ENCODE results near the gene HSPA4L. TPM values are rescaled to one million over a fixed set of nuclear protein-coding genes. Genes with fewer than 3 reads are reported as not detected.

The HSPA4L gene
- total RNA-seq, 1 experiment from 2014 or later: 18.6 TPM

DNA sequence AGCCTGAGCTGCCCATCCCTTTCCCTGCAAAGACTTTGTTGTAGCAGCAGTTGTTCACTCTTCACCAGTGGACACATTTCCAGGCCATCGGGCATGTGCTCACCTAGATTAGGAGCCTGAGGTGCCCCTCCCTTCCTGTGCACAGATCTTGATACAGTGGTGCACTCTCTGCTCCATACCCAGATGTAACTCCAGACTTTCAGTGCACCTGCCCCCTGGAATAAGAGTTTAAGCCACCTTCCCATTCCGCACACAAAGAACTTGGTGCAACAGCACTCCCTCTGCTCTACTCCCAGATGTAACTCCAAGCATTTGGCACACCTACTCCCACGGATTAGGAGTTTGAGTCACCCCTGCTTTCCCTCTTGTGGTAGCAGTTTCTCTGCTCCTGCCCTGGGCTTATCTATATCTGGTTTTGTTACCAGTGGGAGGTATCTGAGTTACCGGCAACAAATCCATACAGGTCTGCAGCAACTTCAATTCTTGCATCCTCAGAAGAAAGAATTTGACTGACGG lies 62.5 kb downstream of the HSPA4L start:
- no peak for ATAC-seq

More for the DNA sequence above, 62.5 kb downstream of the HSPA4L start:
- TF ChIP-seq EZH2 (IDR thresholded peaks at IDR 0.05) (no peak), POLR2AphosphoS5 (IDR thresholded peaks at IDR 0.05; ENCODE audit: low read depth, low read length) (no peak), REST (IDR thresholded peaks at IDR 0.05; ENCODE audit: low read depth) (no peak), SP1 (IDR thresholded peaks at IDR 0.05; ENCODE audit: low read depth) (no peak), SIN3A (IDR thresholded peaks at IDR 0.05; ENCODE audit: low read depth) (no peak), TCF7L2 (IDR thresholded peaks at IDR 0.05; ENCODE audit: borderline replicate concordance, extremely low read depth, insufficient read depth, insufficient read length) (no peak), YY1 (IDR thresholded peaks at IDR 0.05; ENCODE audit: extremely low read depth, insufficient replicate concordance, low read depth, low read length) (no peak), CTCF (IDR thresholded peaks at IDR 0.05 in 2 of 3, conservative IDR thresholded peaks at IDR 0.05 in 1 of 3; ENCODE audit: borderline replicate concordance in 1 of 3, insufficient read depth in 1 of 3, low read depth in 2 of 3, low read length in 2 of 3) (no peak), EGR1 (IDR thresholded peaks at IDR 0.05; ENCODE audit: low read depth) (no peak), ZNF274 (IDR thresholded peaks at IDR 0.05; ENCODE audit: low read depth, low read length) (no peak), EZH2phosphoT487 (IDR thresholded peaks at IDR 0.05; ENCODE audit: borderline replicate concordance) (no peak), SRF (IDR thresholded peaks at IDR 0.05; ENCODE audit: low read depth) (no peak)
- TF ChIP-seq, protein P1, sequence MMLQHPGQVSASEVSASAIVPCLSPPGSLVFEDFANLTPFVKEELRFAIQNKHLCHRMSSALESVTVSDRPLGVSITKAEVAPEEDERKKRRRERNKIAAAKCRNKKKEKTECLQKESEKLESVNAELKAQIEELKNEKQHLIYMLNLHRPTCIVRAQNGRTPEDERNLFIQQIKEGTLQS (IDR thresholded peaks at IDR 0.05): no peak
- TF ChIP-seq, protein P2, sequence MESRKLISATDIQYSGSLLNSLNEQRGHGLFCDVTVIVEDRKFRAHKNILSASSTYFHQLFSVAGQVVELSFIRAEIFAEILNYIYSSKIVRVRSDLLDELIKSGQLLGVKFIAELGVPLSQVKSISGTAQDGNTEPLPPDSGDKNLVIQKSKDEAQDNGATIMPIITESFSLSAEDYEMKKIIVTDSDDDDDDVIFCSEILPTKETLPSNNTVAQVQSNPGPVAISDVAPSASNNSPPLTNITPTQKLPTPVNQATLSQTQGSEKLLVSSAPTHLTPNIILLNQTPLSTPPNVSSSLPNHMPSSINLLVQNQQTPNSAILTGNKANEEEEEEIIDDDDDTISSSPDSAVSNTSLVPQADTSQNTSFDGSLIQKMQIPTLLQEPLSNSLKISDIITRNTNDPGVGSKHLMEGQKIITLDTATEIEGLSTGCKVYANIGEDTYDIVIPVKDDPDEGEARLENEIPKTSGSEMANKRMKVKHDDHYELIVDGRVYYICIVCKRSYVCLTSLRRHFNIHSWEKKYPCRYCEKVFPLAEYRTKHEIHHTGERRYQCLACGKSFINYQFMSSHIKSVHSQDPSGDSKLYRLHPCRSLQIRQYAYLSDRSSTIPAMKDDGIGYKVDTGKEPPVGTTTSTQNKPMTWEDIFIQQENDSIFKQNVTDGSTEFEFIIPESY (IDR thresholded peaks at IDR 0.05; ENCODE audit: extremely low read depth, insufficient replicate concordance, low read length): no peak
- DNase-seq (ENCODE audit: low read depth, low spot score): no peak
- Histone ChIP-seq H3K9me3 (ENCODE audit: control insufficient read depth in 1 of 2, insufficient read depth in 1 of 2, low read depth in 1 of 2, low read length in 2 of 2) (peaks cover 0 to 3% of the 10 kb centered on the region in 2 experiments; a peak in 1 of 4 replicates), H3K27me3 (ENCODE audit: insufficient read depth, low read length) (no peaks in the 10 kb centered on the region), H2AFZ (ENCODE audit: low read depth, low read length, poor library complexity, severe bottlenecking) (no peak overlapping the region), H3K4me2 (ENCODE audit: low read length) (no peak overlapping the region), H3K4me3 (replicated peaks in 1 of 2; ENCODE audit: low read depth in 1 of 2, low read length in 2 of 2) (no peak overlapping the region), H3K9ac (ENCODE audit: low read length) (no peak overlapping the region), H3K36me3 (ENCODE audit: control insufficient read depth in 1 of 2, insufficient read depth in 2 of 2, low read length in 2 of 2) (no peaks in the 10 kb centered on the region), H3K27ac (ENCODE audit: low read depth, low read length) (no peak overlapping the region), H3K4me1 (ENCODE audit: control insufficient read depth in 1 of 2, insufficient read depth in 2 of 2, low read length in 2 of 2) (peaks cover 0 to 6% of the 10 kb centered on the region in 2 experiments; a peak in 1 of 4 replicates), H3K9me2 (ENCODE audit: insufficient read depth) (no peaks in the 10 kb centered on the region), H4K20me1 (ENCODE audit: insufficient read depth) (no peaks in the 10 kb centered on the region), H3K79me2 (ENCODE audit: insufficient read depth, low read length) (peaks cover 10% of the 10 kb centered on the region)
- ChIA-PET POLR2A (no interaction called here), CTCF (no interaction called here), RAD21 (ENCODE audit: low non-redundant PET in 1 of 2, low total read pairs in 2 of 2, uncharacterized antibody in 2 of 2, unreplicated experiment in 2 of 2) (no interaction called here)
- intact Hi-C loops (cut with micrococcal nuclease): no loop called here
- no TSS peak for BruUV-seq (replicated peaks)

Measured in HCT116 (cell line).